ENCODE measurements around the gene GLIS1. TPM values are rescaled to one million over a fixed set of nuclear protein-coding genes. Genes with fewer than 3 reads are reported as not detected.
"Not testable (repeated sequence)": the region's sequence is repeated elsewhere in the genome, so short reads cannot be mapped to it uniquely, and the experiment has no call there.

GLIS1 gene
- total RNA-seq, 1 donor from 2014 or later, result not detected

DNA sequence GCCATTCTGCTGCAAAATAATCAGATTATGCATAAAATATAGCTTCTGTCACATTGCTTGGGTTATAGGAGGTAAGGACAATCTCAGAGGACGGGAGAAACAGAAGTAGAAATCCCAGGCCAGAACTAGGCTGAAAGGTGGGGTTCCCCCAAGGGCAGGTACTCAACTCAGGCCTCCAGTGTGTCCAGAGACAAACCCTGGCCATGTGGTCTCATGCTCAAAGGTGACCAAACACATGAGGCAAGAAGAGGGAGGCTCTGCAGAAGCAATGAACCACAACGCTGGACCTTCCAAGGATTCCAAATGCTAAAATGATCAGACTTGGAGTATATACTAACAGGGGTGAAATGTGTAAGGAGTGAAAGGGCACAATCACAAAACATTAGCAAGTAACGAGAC, 176.0 kb downstream of the GLIS1 start:
- DNase-seq (ENCODE audit: low read depth, low spot score), result no peak

DNA sequence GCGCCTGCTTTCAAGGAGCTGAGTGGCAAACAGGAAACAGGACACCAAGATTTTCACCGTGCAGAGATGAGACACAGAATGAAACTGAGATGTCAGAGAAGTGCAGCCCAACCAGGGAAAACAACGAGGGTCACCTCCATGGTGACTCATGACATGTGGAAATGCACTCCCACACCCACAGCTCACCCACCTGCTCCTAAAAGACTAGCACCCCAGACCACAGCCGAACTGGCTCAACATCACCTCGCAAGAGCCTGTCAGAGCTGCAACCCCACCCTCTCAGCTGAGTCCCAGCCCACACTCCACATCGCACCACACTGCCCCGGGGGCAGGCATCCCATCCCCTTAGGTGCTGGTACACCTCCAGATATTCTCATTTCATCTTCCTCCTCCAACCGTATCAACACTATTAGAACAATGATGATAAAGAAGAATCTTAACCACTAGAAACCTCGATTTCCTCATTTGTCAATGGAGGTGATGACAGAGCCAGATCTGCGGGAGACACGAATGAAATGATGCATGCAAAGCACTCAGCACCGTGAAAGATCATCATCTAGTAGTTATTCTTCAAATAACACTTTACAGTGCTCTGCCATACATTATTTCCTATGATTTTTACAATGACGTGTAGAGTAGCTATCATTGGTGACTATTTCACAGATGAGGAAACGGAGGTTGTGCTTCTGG, 176.5 kb downstream of the GLIS1 start:
- DNase-seq (ENCODE audit: low read depth, low spot score), result no peak

DNA sequence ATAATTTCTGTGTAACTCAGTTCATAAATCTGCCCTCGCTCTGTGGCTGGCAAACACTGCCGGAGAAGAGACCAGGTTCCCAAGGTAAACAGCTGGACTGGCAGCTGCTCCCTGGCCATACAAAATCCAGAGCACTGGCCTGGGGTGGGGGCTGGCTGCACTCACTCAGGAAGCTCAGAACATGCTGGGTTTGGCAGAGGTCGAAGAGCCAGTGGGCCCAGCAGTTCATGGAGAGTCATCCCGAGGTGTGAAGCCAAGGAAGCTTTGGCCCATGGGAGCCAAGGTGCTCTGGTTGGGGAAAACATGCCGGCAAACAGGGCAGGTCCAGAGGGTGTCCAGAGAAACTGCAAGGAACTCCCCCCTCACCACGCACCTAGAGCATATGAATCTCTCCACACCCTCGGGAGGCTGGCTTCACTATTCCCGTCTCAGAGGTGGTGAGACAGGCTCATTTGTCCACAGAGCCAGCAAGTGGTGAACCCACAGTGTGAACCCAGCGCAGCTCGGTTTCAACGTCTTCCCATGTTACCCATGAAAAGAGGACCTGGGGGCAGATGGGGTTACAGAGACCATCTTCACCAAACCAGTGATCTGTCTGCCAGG, 177.4 kb downstream of the GLIS1 start:
- no peak for DNase-seq (ENCODE audit: low read depth, low spot score)

DNA sequence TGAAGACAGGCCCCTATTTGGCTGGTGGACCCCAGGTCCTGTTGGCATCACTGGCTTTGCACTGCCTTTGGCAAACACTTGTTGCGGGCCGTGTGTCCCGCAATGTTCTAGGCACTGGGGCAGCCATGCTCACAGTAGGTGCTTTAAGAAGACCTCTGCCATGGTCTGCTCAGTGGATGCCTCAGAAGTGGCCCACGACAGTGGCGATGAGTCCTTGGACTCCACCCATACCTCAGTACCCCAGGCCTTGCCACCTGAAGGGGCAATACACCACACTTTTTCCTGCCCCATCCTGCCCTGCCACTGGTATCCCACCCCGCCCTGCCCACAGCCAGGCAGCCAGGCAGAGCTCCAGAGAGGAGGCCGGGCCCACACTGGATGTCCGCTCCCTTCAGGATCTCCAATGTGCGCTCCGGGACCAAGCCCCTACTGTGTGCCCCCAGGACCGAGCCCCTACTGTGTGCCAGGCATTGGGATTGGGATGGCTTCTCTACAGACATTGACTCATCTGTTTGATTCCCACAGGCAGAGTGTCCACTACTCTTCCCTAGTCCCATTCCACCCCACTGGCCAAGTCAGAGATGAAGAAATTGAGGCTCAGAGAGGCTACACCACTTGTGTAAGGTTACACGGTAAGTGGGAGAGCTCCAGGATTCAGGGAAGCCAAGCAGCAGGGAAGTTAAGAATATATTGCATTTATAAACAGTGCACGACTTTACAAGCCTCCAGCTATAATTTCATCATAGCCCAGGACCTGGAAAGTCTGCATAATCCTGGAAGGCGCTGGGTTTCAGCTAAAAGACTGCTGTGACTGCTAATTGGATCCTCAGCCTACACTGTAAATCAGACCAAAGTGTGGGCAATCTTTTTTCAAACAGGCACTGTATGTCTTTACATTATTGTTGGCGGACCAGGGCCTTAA, 178.1 kb downstream of the GLIS1 start:
- no peak for DNase-seq (ENCODE audit: low read depth, low spot score)

DNA sequence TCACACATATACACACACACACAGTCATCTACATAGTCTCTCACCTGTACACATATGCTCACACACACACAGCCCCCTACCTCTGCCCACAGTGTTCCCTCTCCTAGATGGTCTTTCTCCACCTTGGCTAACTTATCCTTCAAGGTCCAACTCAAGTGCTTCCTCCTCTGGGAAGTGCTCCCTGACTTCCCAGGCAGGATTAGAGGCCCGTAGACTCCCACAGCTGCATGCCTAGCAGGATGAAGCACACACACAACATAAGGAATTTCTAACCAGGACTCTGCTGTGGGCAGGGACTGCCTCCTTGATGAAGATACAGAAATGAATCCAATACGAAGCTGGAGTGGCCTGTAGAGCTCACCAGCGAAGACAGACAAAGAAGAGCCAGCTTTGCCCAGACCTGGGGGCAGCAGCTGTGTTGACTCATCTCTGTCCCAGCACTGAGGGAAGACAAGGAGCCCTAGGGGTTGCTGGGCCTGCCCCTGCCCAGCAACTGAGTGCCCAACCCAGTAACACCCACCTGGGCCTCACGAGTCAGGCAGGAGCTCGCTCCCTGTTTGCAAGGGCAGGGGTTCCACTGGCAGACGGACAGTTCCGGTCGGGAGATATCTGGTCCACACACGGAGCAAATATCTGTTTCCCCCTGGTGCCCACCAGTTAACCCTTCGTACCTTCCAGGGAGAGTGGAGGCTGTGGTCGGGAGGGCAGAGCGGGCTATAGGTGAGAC, 178.9 kb downstream of the GLIS1 start:
- DNase-seq (ENCODE audit: low read depth, low spot score), result no peak

DNA sequence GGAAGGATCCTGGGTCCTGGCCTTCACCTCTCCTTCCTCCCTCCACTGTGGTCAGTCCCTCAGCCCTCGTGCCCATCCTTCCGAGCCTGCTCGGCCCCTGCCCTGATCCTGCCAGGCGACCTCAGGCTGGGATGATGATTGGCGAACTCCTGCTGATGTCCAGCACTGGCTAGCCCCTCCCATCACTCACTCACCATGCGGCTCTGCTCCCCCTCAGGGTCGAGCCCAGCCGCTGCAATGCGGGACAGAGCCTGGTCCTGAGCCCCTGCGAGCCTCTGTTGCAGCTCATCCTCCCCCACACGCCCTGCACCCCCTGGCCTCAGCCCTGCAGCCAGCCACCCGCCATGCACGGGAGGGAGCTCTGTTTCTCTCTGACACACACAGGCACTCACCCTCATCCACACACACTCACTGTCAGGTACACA, 179.6 kb downstream of the GLIS1 start:
- DNase-seq (ENCODE audit: low read depth, low spot score), result no peak

DNA sequence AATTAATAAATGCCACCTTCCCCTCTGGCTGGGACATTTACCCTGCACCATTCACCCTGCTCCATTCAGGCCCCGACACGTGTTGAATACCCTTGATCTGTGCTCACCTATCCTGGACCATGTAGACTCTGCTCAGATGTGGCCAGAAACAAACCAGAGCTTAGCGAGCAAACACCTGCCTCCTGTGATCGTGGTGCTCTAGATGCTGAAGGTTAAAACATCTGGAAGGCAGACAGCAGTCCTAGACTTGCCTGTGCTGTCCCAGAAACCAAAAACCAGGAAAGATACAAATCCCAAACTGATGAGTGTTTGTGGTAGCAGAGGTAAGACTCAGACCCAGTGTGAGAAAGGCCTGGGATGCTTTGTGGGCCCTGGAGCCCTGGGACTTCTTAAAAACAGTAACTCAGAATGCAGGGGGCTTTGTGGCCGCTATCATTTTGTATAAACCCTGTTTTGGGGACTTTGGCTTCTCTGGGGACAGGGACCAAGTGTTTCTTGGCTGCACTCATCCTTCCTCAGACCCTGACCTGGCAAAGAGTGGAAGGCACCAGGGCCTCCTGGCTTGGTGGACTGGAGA, 180.1 kb downstream of the GLIS1 start:
- no peak for DNase-seq (ENCODE audit: low read depth, low spot score)

DNA sequence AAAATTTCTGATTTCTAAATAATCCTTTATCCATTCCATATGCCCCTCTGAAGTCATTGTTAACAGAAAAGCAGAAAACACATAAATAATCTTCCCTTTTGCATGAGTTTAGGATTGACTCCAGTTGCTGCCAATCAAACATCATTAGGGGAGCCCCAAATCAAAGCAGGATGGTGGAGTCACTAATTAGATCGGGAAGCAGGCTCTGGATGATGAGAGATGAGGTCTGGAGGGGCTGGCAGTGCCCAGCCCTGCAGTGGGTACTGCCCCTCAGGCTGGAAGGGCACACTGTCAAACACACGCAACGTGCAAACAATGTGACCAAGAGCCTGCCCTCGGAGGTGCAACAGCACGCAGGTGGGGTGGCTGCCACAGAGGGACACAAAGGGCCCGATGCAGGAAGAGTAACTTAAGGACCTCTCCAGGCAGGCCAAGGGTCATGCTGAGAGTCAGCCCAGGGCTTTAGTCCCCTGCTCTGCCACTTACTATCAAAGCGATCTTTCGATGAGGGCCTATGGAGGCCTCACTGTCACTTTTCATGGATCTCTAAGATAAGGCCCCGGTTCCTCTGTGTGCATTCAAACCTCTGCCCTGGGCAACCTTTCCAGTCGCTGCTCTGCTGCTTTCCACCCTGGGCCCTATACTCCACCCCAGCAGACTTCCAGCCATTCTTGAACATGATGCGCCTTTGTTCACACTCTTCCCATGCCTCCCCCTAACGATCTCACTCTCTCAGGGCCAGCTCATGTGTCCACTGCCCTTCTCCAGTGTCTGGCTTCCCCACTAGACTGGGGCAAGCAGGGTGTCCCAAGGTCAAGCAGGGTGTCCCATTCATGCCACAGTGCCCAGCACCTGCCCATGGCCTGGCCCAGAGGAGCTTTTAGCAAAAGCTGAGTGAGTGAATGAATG, 180.9 kb downstream of the GLIS1 start:
- DNase-seq (ENCODE audit: low read depth, low spot score), result no peak

DNA sequence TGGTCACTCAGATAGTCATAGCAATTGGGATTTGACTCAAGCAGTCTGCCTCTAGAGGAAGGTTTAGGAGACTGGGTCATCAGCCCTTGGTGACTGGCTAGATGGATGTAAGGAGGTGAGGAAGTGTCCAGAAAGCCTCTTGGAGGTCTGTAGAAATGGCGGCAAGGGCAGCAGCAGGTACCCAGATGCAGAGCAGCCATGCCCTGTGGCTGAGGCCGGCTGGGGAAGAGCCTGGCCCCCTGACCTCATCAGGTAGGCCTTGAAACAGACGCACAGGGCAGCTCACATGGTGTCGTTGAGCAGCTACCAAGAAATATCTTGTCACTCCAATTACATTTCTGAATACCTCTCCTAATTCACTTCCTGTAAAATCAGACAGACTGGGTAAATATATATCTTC, 181.6 kb downstream of the GLIS1 start:
- no peak for DNase-seq (ENCODE audit: low read depth, low spot score)

DNA sequence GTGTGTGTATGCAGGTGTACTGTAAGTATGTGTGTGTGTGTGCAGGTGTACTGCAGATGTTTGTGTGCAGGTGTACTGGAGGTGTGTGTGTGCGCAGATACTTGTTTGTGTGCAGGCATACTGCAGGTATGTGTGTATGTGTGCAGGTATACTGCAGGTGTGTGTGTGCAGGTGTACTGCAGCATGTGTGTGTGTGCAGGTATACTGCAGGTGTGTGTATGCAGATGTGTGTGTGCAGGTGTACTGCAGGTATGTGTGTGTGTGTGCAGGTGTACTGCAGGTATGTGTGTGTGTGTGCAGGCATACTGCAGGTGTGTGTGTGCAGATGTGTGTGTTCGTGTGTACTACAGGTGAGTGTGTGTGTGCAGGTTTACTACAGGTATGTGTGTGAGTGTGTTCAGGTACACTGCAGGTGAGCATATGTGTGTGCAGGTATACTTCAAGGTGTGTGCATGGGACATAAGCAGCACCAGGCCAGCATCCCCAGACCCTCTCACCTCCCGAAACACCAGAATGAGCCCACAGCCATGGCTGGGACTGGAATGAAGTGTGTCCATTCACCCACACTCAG, 182.2 kb downstream of the GLIS1 start:
- no peak for DNase-seq (ENCODE audit: low read depth, low spot score)

DNA sequence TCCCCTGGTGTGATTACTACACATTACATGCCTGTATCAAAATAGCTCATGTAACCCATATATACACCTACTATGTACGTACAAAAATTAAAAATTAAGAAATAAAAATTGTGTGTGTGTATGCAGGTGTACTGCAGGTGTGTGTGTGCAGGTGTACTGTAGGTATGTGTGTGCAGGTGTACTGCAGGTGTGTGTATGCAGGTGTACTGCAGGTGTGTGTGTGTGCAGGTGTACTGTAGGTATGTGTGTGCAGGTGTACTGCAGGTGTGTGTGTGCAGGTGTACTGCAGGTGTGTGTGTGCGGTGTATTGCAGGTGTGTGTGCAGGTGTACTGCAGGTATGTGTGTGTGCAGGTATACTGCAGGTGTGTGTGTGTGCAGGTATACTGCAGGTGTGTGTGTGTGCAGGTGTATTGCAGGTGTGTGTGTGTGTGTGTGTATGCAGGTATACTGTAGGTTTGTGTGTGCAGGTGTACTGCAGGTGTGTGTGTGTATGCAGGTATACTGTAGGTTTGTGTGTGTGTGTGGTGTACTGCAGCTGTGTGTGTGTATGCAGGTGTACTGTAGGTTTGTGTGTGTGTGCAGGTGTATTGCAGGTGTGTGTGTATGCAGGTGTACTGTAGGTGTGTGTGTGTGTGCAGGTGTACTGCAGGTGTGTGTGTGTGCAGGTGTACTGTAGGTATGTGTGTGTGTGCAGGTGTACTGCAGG, 183.2 kb downstream of the GLIS1 start:
- DNase-seq (ENCODE audit: low read depth, low spot score), result not testable (repeated sequence)

DNA sequence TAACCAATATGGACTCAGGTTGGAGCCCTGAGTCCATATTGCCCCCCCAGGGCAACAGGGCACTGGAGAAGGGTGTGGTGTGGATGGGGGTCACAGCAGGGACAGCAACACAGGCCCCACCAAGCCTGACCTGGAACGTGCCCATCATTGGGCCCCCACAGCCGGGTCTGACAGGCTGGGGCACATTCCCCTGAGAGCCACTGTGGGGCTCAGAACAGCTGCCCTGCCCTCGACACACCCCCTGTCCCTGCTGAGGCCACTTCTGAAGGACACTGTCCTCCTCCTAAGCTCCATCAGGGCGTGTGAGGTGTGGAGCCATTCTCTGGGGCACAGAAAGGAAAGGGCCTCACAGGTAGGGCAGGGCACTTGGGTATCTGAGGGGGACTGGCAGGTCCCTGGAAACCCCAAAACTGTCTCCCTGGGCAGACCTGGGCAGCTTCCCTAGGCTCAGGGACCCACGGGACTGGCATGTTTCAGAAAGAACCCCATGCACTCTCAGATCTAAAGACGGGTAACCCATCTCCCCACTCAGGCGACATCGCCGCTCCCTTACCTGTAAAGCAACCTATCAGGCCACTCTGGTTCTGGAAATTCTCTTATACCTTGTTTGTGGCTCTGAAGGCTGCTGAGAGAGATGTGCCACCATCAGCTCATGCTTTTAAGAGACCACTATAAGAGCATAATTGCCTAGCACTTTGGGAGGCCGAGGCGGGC, 184.2 kb downstream of the GLIS1 start:
- no peak for DNase-seq (ENCODE audit: low read depth, low spot score)

DNA sequence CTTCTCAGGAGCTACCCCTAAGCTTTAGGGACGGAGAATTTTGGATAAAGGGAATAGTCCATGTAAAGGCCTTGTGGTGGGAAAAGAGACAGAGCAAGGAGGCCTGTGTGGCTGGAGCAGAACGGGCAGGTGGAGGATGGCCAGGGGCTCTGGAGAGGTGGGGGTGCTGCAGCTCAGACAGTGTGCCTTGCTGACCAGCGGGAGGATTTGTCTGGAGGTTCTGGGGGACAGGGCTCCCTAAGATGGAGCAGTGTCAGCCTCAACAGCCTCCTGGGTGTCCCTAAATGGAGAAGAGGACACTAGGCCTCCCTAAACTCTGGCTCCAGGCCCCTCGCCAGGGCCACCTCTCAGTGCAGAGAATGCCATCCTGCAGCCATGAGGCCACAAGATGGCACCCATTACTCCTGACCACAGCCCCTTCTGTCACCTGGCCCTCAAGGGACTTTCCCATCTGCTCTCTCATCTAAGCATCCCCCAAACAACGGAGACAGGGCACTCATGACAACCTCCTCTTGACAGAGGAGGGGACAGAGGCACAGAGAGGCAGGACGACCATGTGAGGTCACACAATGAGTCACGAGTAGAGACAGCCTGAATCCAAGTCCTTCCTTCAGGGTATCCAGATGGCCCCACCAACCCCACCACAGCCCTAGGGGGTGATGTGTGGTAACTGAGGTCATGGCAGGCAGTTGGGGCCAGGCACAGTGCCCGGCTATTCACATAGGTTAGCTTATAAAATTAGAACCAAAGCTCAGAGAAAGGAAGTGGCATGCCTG, 185.0 kb downstream of the GLIS1 start:
- no peak for DNase-seq (ENCODE audit: low read depth, low spot score)

DNA sequence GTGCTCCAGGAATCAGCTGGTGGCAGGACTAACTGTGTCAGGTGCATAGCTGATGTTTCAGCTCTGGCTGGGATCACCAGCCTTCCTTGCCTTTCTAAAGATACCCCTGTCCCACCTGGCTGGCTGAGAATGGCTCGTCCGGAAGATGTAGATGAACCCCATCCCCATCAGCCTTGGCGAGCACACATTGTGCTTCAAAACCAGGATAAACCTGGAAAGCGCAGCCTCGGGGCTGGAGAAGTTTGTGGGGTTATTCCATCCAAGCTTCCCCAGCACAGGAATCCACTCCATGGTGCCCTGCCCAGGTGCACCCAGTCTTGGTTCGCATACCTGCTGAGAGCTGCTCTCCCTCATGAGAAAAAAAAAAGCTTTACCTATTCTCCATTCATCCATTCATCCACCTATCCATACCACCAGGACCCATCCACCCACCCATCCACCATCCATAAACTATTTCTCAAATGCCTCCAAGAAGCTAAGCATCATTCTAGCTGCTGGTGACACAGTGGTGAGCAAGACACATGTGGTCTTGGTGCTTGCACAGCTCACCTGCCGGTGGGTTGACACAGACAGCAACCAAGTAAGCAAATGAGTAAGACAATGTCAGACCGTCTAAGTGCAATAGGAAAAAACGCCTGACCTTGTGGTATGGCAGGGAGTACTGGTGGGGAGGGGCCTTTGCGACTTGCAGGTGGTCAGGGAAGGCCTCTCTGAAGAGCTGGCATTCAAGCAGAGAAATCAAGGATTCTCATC, 185.8 kb downstream of the GLIS1 start:
- no peak for DNase-seq (ENCODE audit: low read depth, low spot score)

DNA sequence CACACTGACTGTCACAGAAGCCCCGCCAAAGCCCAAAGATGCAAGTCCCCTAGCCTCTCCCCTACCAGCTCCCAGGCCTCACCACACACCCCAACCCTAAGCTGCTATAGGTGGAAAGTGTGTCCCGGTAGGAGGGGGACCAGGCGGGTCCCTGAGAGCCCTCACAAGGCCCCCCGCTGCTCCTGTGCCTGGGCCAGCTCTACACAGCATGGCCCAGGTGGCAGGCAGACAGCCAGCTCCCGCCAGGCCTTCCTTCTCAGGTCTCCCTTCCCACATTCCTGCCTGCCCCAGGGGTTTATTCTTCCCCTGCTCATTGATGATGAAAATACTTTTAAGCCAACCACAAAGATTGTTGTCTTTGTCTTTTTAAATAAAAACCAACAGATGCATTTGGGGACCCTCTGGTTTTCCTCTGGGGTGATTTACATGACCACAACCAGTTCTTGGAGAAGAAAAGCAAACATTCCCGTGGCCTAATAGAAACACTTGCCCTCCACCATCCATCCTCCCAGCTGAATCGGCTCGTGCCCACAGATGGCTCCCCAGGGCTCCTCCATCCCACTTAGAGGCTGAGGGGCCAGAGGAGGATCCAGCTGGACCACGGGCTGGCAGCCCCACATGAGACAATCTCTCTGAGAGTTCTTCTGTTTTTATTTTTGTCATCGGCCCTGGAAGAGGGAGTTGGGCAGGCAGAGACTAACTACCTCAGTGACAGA, 186.7 kb downstream of the GLIS1 start:
- no peak for DNase-seq (ENCODE audit: low read depth, low spot score)

DNA sequence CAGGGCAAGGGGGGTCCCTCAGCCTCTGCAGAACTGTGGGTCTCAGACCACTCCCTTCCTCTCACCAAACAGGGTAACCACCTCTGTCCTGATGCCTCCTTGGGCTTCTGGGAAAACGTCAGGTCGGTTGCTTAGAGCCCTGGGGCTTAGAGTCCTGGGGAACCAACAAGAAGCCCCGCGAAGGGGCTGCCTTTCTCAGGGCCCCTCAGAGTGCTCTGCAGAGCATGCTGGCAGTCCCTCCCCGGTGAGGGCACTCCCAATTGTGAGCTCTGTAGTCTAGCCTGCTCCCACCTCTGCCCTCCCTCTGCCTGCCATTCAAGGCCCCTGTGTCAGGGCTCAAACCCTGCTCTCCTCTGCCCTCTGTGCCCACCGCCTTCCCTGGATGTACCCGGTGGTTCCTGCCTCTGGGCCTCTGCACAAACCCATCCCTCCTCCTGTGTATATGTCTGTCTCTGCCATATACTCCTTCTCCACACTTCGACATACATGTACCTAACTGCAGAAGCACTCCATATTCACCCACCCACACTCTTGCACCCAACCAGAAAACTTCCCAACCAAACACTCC, 187.5 kb downstream of the GLIS1 start:
- no peak for DNase-seq (ENCODE audit: low read depth, low spot score)
